NCI-H1105 (cell line): Measurements from ENCODE around the gene ANKS1A.
"Not testable (repeated sequence)": the region's sequence is repeated elsewhere in the genome, so short reads cannot be mapped to it uniquely, and the experiment has no call there.

Experiments
- DNase-seq: peaks from one replicate; lab custom pipeline; 2025; lab: John Stamatoyannopoulos, UW

ANKS1A gene

GRCh38 chr6:34887753-34888513, 1.1 kb upstream of the ANKS1A start, which contains the start of gene TAF11:
Gene TAF11, minus strand, starts transcription at chr6:34888042. Its CDS starts 85 bp downstream, at chr6:34887957.
- peak; percentile 95 for DNase-seq

DNA sequence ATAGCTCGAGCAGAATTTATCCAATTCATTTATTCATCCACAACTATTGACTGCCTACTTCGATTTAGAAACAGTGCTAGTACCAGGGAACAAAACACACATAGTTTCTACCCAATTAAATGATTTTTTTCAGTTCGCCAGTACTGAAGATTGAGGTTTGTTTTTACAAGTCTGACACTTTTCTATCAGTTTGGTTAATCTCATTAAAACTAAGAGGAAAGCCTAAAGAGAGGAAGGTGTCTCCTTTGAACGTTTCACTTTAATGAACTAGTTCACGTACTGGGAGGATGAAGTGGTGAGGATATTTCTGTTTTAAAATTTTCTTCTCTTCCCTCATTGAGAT, 570 bp upstream of the ANKS1A start:
- DNase-seq: no peak

DNA sequence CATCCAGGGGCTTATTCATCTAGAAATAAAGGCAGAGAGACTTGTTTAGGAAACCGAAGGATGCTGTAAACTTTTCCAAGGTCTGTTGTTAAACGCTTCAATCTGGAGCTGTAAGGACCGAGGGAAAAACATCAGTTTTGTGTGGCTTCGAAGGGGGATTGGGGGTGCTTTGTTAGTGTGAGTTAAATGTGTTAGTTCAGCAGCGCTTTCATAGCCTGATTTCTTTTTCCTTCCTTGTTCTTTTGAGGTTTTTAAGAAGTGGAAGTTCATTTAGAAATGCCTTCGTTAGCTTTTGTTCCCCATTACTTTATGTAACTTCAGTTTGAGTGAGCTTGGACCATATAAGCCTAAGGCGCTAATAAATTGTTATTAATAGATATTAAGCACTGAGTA, 1.5 kb downstream of the ANKS1A start:
- DNase-seq: no peak

GRCh38 chr6:34891296-34891695, 2.2 kb downstream of the ANKS1A start:
- no peak for DNase-seq

- DNase-seq: no peak
Observed at GRCh38 chr6:34894693-34895092, 5.6 kb downstream of the ANKS1A start.

DNA sequence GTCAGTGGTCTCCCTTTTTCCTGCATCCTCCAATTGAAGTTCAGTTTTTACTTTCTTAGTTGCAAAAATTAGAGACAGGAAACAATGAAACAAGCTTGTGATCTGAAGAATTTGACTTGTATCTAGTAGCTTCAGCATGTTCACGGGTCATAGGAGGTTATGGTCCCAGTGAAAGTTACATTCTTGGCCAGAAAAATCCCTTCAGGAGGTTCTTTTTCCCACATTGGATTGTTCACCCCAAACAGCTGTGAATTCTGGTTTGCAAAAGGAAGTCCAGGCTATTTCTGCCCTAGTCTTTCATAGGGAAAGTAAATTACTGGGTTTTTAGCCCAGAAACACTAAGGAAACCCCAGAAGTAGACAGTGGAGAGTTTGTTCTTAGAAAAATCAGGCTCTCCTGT, 8.1 kb downstream of the ANKS1A start:
- no peak for DNase-seq

GRCh38 chr6:34897716-34898115, 8.7 kb downstream of the ANKS1A start:
- DNase-seq: no peak

- not testable (repeated sequence) for DNase-seq
Observed at GRCh38 chr6:34899748-34900147, 10.7 kb downstream of the ANKS1A start.

DNA sequence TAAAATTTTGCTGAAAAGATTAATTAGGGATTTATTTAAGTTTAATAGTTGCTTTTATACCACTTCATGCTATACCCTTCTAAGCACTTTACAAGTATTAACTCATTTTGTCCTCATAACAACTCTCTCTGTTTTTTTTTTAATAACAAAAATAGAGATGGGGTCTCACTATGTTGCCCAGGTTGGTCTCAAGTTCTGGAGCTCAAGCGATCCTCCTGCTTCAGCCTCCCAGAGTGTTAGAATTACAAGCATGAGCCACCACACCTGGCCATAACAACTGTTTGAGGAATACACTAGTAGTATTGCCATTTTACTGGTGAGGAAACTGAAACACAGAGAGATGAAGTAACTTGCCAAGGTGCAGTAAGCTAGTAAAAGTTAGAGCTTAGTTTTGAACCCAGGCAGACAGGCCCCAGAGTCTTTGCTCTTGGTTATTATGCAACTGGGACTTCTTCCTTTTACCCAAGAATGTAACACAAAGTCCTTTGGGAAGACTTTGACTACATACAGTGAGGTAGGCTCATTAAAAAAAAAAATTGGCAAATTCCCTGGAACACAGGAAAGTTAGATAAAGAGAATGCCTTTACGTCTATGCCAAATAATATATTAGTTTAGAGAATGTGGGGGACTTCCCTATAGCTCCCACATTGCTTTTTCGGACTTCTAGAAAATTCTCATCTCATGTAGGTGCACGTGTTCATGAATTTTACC, 11.4 kb downstream of the ANKS1A start:
- DNase-seq: no peak

GRCh38 chr6:34901930-34902329, 12.9 kb downstream of the ANKS1A start:
- no peak for DNase-seq

DNA sequence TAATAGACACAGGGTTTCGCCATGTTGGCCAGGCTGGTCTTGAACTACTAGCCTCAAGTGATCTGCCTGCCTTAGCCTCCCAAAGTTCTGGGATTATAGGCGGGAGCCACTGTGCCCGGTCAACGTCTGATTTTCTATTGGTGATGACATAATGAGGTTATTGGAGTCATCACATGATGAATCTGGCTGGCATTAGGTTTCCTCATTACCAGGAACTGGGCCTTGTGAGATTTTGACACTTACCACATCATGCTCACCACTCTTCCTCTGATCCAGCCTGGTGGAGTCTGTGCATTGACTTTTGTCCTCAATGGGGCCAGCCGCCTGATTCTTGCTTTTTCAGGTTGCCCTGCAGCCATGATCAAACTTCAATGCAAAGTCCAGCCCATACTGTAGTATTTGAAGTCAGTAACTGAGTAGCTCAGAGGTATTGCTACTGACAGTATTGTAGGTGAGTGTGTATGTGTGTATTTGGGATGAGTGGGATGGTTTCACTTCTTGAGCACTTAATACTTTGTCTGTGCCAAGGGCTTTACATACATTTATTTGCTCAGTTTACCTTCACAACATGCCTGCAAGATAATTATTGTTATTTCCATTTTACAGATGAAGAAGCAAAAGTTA, 16.0 kb downstream of the ANKS1A start:
- DNase-seq: no peak

- no peak for DNase-seq
Observed at GRCh38 chr6:34906826-34907225, 17.8 kb downstream of the ANKS1A start.

- DNase-seq: no peak
Observed at GRCh38 chr6:34908194-34908593, 19.1 kb downstream of the ANKS1A start.

DNA sequence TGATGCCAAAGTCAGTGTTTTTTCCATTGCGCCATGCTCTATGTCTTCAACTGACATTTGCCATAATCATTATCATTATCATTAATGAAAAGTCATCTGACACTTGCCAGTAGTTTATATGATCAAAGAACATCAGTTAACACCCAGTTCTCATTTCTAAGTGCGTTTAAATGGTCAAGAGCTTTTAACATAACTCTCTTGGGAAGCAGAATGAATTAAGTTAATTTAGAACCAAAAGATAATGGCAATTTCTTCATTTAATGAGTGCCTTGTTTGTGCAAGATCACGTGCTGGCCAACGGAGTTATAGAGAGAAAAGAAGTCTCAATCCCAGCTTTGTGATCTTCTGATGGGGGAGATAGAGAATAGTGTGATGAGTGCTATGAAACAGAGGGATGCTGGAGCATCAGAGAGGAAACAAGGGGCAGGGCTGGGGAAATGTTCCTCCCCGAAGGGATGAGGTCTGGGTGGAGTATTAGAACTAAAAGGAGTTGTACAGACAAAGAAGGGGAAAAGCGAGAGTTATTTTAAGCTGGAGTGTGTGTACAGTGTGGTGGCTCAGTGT, 20.3 kb downstream of the ANKS1A start:
- no peak for DNase-seq

- no peak for DNase-seq
Observed at GRCh38 chr6:34911822-34912221, 22.8 kb downstream of the ANKS1A start.

GRCh38 chr6:34912715-34913464, 23.8 kb downstream of the ANKS1A start:
- DNase-seq: no peak

GRCh38 chr6:34914358-34914757, 25.3 kb downstream of the ANKS1A start:
- no peak for DNase-seq

DNA sequence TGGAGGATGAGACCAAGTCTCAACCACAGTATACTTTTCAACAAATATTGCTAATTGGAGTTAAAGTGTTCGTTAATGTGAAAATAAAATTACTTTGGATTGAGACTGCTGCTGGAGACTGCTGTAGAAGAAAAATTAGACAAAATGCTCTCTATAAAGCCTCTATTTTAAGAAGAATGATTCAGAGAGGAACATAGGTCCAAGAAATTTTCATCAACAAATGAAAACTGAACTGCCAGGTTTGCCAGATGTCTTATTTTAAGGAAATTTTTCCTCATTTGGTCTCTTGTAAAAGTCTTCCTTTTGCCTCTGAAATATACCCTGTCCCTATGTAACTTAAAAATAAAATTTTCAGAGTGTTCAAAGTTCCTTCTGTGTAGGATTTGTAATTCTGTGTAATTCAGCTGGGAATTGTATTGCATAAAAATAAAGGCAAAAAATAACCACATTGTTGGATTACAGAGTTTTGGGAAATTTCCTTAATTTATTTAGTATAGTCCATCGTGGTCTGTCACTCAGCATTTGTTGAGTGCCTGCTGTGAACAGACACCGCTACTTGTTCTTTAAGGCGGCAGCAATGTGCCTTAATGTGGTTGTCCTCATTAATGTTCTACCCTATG, 27.4 kb downstream of the ANKS1A start:
- DNase-seq: no peak

DNA sequence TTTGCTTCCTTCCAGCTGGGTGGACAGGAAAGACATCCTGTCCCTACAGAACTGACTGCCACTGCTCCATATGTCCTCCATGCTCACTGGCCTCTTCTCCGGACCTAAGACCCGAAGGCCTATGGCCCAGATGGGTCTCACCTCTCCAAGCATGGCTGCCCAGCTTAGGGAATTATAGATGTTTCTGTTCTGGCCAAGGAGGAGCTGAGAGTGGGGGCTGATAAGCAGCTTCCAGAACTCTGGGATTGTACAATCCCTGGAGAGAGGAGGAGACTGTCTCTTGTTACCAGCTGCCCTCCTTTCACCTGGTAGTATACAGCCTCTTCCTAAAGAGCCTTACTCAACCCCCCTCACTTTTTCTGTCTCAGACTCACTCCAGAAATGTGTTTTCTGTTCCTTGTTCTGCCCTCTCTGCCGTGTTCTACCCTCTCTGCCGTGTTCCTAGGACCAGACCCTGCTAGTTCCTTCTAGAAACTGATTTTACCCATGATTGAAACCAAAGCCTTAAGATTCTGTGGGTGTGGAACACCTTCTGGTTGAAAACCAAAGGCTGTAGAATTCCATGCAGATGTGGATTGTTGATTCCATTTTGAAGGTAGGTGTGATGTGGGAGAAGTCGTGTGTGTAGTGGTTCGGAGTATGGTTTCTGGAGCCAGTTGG, 28.7 kb downstream of the ANKS1A start:
- DNase-seq: no peak

DNA sequence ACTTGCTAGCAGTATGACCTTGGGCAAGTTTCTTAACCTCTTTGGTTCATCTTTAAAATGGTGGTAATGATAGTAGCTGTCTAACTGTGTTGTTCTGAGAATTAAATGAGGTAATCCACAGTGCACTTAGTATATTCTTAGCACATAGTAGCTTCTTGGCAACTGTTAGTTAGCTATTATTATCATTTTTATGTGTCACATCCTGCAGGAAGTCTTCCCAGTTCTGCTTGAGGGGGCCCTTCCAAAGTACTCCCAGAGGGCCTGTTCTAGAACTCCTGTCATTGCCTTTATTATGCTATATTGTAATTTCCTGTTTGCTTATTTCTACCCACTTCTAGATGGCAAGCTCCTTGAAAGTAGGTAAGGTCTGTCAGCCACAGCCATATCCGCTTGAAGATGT, 30.6 kb downstream of the ANKS1A start:
- no peak for DNase-seq

- DNase-seq: no peak
Observed at GRCh38 chr6:34920097-34920496, 31.0 kb downstream of the ANKS1A start.
